GM18873 (cell line): ENCODE results near the gene HINFP.

Experiments
- ATAC-seq: cut with Tn5 transposase; IDR thresholded peaks from one replicate; pipeline ENCODE4 v1.9.1; 2021; ENCODE audit warnings: mild to moderate bottlenecking, moderate library complexity, moderate number of reproducible peaks; ENCODE audit not compliant: unreplicated experiment, low FRiP score

HINFP gene

GRCh38 chr11:119121008-119121810 lies at the start of gene HINFP:
HINFP (plus strand) TSS chr11:119121580; CDS start chr11:119126945, 5,365 bp downstream.
- peak; percentile 93 for ATAC-seq

- no peak for ATAC-seq
Observed at GRCh38 chr11:119077839-119078238, 43.5 kb upstream of the HINFP start.

- ATAC-seq, result no peak
Observed at GRCh38 chr11:119078675-119079420, 42.5 kb upstream of the HINFP start.

DNA sequence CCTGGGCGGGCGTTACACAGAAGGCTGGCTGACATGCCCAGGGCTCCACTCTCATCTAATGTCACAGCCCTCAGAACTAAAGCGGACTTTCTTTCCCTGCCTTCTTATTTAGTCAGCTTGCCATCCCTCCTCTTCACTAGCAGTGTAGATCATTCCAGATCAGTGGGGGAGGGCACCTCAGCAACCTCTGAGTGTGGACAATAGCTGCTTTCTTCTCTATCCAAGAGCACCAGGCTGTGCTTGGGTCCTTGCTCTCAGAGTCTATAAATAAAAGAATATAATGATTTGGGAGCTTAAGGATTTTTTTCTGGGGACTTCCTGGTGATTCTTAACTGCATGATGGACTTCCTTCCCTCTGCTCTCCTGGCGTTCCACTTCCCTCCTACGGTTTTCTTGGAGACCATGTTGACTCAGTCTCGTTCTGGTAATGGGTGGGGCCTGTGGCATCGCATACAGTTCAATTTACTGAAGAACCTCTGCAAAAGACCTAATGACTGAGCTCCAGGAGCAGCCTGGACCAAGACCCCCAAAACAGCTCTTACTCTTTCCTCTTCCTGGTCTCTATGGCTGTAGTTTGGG lies 39.6 kb upstream of the HINFP start:
- no peak for ATAC-seq

DNA sequence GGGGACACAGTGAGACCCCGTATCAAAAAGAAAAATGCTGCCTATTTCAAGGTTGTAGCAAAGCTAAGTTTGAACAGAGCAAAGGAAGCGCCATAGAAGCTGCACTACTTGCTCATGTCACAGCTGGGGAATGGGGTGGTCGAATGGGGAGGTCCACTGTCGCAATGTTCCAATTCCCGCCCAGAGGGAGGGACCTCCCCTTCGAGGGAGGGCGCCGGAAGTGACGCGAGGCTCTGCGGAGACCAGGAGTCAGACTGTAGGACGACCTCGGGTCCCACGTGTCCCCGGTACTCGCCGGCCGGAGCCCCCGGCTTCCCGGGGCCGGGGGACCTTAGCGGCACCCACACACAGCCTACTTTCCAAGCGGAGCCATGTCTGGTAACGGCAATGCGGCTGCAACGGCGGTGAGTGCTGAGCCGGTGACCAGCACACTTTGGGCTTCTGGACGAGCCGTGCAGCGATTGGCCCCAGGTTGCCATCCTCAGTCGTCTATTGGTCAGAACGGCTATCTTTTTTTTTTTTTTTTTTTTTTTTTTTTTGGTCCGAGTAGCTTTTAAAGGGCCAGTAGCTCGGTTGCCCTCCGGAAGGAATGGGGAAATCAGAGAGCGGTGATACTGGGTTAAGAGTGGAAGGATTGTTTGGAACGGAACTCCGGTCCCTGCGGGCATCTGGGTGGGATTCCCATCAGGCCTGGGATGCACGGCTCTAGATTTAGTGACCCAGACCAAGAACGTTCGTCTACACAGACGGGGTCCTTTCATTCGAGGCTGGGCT lies 36.5 kb upstream of the HINFP start, which contains the start of gene HMBS:
HMBS (plus strand) TSS at position 219 of the 774 bp plus-strand sequence; CDS start at position 372, 153 bp downstream.
- peak; percentile 79 for ATAC-seq

GRCh38 chr11:119085437-119085847 lies 35.9 kb upstream of the HINFP start:
- ATAC-seq, result peak; percentile 6

DNA sequence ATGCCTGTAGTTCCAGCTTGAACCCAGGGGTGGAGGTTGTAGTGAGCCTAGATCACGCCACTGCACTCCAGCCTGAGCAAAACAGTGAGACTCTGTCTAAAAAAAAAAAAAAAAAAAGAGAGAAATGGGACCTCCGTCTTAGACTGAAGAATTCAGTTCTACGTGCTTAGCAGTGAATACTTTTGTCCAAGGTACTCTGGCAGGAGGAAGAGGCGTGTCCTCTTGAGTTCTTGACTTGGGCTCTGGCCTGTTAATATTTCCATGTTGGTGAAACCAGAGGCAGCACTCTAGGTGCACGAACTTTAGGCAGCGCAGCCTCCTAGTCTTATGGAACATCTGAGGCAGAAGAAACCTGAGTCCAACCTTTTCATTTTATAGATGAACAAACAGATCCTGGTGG lies 34.3 kb upstream of the HINFP start:
- ATAC-seq, result no peak

GRCh38 chr11:119087747-119088241 lies 33.6 kb upstream of the HINFP start:
- no peak for ATAC-seq

DNA sequence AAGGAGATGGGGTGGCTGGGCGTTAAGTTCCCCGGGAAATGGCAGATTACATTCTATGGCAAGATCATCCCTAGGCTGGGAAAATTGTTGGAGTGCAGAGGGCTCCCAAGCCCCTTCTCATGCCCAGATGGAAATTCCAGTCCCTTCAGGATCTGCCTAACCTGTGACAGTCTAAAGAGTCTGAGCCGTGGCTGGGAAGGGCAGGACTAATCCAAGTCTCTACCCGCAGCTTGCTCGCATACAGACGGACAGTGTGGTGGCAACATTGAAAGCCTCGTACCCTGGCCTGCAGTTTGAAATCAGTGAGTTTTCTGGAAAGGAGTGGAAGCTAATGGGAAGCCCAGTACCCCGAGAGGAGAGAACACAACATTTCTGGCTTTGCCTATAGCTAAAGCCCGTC lies 33.0 kb upstream of the HINFP start:
- ATAC-seq, result no peak

- ATAC-seq, result no peak
Observed at GRCh38 chr11:119089319-119089718, 32.1 kb upstream of the HINFP start.

GRCh38 chr11:119091178-119091577 lies 30.2 kb upstream of the HINFP start:
- no peak for ATAC-seq

- no peak for ATAC-seq
Observed at GRCh38 chr11:119091966-119092879, 29.2 kb upstream of the HINFP start.

DNA sequence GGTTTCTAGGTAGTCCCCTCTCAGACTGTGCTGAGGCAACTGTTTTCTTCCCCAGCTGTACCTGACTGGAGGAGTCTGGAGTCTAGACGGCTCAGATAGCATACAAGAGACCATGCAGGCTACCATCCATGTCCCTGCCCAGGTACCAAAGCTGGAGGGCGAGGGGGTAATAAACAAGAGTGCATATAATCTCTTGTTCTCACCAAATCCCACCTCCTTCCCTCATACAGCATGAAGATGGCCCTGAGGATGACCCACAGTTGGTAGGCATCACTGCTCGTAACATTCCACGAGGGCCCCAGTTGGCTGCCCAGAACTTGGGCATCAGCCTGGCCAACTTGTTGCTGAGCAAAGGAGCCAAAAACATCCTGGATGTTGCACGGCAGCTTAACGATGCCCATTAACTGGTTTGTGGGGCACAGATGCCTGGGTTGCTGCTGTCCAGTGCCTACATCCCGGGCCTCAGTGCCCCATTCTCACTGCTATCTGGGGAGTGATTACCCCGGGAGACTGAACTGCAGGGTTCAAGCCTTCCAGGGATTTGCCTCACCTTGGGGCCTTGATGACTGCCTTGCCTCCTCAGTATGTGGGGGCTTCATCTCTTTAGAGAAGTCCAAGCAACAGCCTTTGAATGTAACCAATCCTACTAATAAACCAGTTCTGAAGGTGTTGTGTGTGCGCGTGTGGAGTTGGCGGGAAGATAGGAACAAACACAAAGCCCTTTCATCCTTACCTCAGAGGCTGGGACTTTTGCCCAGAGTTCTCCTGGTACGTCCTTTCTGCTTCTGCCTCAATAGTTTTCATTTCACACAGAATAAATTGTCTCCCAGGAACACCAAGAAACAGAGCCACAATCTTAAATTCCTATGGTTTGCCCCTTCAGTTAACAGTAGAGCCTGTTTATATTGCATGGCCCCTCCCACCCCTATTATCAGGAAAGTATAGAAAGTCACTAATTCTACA lies 28.2 kb upstream of the HINFP start:
- no peak for ATAC-seq

GRCh38 chr11:119093942-119094815 lies 27.2 kb upstream of the HINFP start:
- ATAC-seq, result no peak

GRCh38 chr11:119094816-119095065 lies 26.6 kb upstream of the HINFP start:
- ATAC-seq, result peak; percentile 17

DNA sequence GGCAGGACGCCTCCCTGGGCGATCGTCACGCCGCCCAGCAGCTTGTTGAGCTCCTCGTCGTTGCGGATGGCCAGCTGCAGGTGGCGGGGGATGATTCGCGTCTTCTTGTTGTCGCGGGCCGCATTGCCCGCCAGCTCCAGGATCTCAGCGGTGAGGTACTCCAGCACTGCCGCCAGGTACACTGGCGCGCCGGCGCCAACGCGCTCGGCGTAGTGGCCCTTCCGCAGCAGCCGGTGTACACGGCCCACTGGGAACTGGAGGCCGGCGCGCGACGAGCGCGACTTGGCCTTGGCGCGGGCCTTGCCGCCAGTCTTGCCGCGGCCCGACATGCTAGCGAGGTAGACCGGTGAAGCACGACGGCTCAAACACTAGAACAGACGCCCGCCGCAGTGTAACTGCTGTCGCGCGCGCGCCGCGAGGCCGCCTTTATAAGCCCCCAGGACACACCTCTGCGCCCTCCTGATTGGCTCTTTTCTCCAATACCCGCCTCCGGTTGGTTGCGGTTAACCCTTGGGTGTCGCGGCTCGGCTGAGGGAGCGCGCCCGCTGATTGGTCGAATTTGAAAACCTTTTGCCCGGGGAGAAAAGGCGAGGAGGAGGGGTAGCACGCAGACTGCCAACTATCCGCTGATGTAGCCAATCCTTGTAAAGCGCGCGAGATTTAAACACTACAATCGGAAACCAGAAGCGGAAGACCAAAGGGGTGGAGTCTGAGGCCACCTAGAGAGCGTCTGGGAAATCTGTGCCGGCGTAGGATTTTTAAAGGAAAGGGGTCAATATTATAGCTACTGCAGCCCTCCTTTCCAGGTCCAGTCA lies 26.1 kb upstream of the HINFP start:
- ATAC-seq, result peak; percentile 79

- ATAC-seq, result no peak
Observed at GRCh38 chr11:119099711-119100110, 21.7 kb upstream of the HINFP start.
